Smooth muscle cell (in vitro differentiated cells): ENCODE measurements around the gene LSMEM2. TPM values are rescaled to one million over a fixed set of nuclear protein-coding genes. Genes with fewer than 3 reads are reported as not detected.
A peak's percentile ranks its signal among the peaks of the same experiment; 100 is the strongest.

Experiments
- DNase-seq: peaks from one replicate; lab custom pipeline; 2025; ENCODE audit not compliant: unreplicated experiment; lab: John Stamatoyannopoulos, UW
- H2AFZ ChIP-seq: fragments of 200-600 bp; sonication (generic); 2 replicates; pipeline ENCODE4 v1.6.0; 2016; ENCODE audit warnings: antibody characterized with exemption, low read depth, mild to moderate bottlenecking
- H3F3A ChIP-seq: fragments of 200-600 bp; sonication (generic); 2 replicates; pipeline ENCODE4 v1.6.0; 2017; ENCODE audit warnings: antibody characterized with exemption, low read depth
- H3K27ac ChIP-seq: fragments of 200-600 bp; sonication (generic); 2 replicates; pipeline ENCODE4 v1.5.1; 2016; ENCODE audit warnings: low read depth, mild to moderate bottlenecking
- H3K27me3 ChIP-seq: fragments of 200-600 bp; sonication (generic); 2 replicates; pipeline ENCODE4 v1.6.1; 2016; ENCODE audit warnings: low read depth, mild to moderate bottlenecking
- H3K36me3 ChIP-seq: fragments of 200-600 bp; sonication (generic); 2 replicates; pipeline ENCODE4 v1.5.1; 2016; ENCODE audit warnings: low read depth
- H3K4me1 ChIP-seq: fragments of 200-600 bp; sonication (generic); 2 replicates; pipeline ENCODE4 v1.5.1; 2016; ENCODE audit warnings: low read depth
- H3K4me2 ChIP-seq: fragments of 200-600 bp; sonication (generic); 2 replicates; pipeline ENCODE4 v1.6.0; 2016; ENCODE audit warnings: mild to moderate bottlenecking
- H3K4me3 ChIP-seq: fragments of 200-600 bp; sonication (generic); 2 replicates; pipeline ENCODE4 v1.5.1; 2016; ENCODE audit warnings: mild to moderate bottlenecking
- H3K79me2 ChIP-seq: fragments of 200-600 bp; sonication (generic); 2 replicates; pipeline ENCODE4 v1.6.0; 2016; ENCODE audit warnings: low read depth, mild to moderate bottlenecking
- H3K9ac ChIP-seq: fragments of 200-600 bp; sonication (generic); 2 replicates; pipeline ENCODE4 v1.6.0; 2016; ENCODE audit warnings: low read depth
- H3K9me3 ChIP-seq: fragments of 200-600 bp; sonication (generic); replicated peaks from 2 replicates; pipeline ENCODE4 v1.5.1; 2016; ENCODE audit warnings: low read depth
- H4K20me1 ChIP-seq: fragments of 200-600 bp; sonication (generic); 2 replicates; pipeline ENCODE4 v1.6.0; 2016; ENCODE audit warnings: low read depth
- CTCF ChIP-seq: fragments of 200-600 bp; sonication (generic); IDR thresholded peaks from 2 replicates; pipeline ENCODE4 v1.5.1; 2017; ENCODE audit warnings: borderline replicate concordance, mild to moderate bottlenecking, antibody characterized with exemption; ENCODE audit not compliant: insufficient read depth, poor library complexity, severe bottlenecking
- WGBS: methylation state at CpG from one replicate; pipeline ENCODE4 v1.1.7; 2016; ENCODE audit warnings: low lambda C conversion rate; 5-methylcytosine and 5-hydroxymethylcytosine counted together
- polyA plus RNA-seq: library from polyadenylated mRNA; unstranded; fragments of >200 nt; fragmentation: Nextera tagmentation; extraction: Ambion mirVana; gene quantifications from 2 replicates; pipeline ENCODE4 v1.2.1, GENCODE V29; 2016
- total RNA-seq: library from RNA; depleted of rRNA; stranded (reverse); fragments of >200 nt; gene quantifications from 2 replicates; pipeline ENCODE4 v1.2.3, GENCODE V29; 2014

Gene LSMEM2
- total and polyA plus RNA-seq, 2 experiments from 2014 or later: 0.09 TPM; not detected in 1

DNA sequence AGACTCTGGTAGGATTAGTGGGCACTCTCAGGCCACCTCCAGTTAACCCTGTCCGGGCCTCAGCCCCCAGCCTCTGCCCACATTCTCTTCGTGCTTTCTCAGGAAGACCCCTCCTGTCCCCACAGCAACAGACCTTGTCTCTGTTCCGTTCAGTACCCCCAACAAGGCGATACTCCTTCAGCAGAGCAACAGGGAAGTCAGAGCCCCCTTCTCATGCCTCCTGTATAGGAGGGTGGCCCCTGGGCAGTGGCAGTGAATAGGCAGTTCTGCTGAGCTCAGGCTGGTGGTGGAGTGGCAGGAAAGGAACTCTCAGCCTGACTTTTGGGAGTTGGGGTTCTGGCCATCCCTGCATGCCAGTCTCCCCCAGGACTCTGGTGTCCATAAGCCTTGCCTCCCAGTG, 9.4 kb upstream of the LSMEM2 start:
- peaks cover 43% of the 10 kb centered on the region for H3K4me1 ChIP-seq
- H3K27me3 ChIP-seq: peaks cover 15% of the 10 kb centered on the region
- peaks cover 15% of the 10 kb centered on the region for H3F3A ChIP-seq
- peak overlapping the region; percentile 67 for H3K27ac ChIP-seq
- H2AFZ ChIP-seq: no peak overlapping the region
- DNase-seq: no peak
- no peaks in the 10 kb centered on the region for H3K9me3 ChIP-seq
- H3K4me3 ChIP-seq: peak overlapping the region; percentile 27
- no peaks in the 10 kb centered on the region for H3K36me3 ChIP-seq
- peak overlapping the region; percentile 48 for H3K9ac ChIP-seq
- H4K20me1 ChIP-seq: peaks cover under 1% of the 10 kb centered on the region
- TF ChIP-seq CTCF: no peak
- H3K79me2 ChIP-seq: no peaks in the 10 kb centered on the region
- WGBS: 86% methylated on average over 4 of the region's 4 CpGs
- peak overlapping the region; percentile 75 for H3K4me2 ChIP-seq

GRCh38 chr3:50269977-50270413, 8.9 kb upstream of the LSMEM2 start:
- no peak overlapping the region for H2AFZ ChIP-seq
- H4K20me1 ChIP-seq: peaks cover 6% of the 10 kb centered on the region
- H3K9me3 ChIP-seq: no peaks in the 10 kb centered on the region
- 81% methylated on average over 8 of the region's 8 CpGs for WGBS
- H3K79me2 ChIP-seq: no peaks in the 10 kb centered on the region
- no peak for DNase-seq
- H3K36me3 ChIP-seq: no peaks in the 10 kb centered on the region
- H3K27me3 ChIP-seq: peaks cover 20% of the 10 kb centered on the region
- H3K27ac ChIP-seq: peak overlapping the region; percentile 67
- no peak overlapping the region for H3K9ac ChIP-seq
- no peak for TF ChIP-seq CTCF
- peaks cover 41% of the 10 kb centered on the region for H3K4me1 ChIP-seq
- peak overlapping the region; percentile 27 for H3K4me3 ChIP-seq
- peaks cover 15% of the 10 kb centered on the region for H3F3A ChIP-seq
- H3K4me2 ChIP-seq: peak overlapping the region; percentile 75

- no peaks in the 10 kb centered on the region for H3K9me3 ChIP-seq
- peak overlapping the region; percentile 51 for H3K9ac ChIP-seq
- peaks cover 27% of the 10 kb centered on the region for H3K27me3 ChIP-seq
- no peaks in the 10 kb centered on the region for H3K36me3 ChIP-seq
- 84% methylated on average over 18 of the region's 19 CpGs for WGBS
- no peak overlapping the region for H2AFZ ChIP-seq
- H3K4me1 ChIP-seq: peaks cover 34% of the 10 kb centered on the region
- H3K4me3 ChIP-seq: no peak overlapping the region
- H3K27ac ChIP-seq: peak overlapping the region; percentile 67
- H3K4me2 ChIP-seq: peak overlapping the region; percentile 75
- peaks cover 8% of the 10 kb centered on the region for H4K20me1 ChIP-seq
- H3K79me2 ChIP-seq: no peaks in the 10 kb centered on the region
- no peak for TF ChIP-seq CTCF
- DNase-seq: no peak
- H3F3A ChIP-seq: peaks cover 11% of the 10 kb centered on the region
Observed at GRCh38 chr3:50270422-50271224, 8.3 kb upstream of the LSMEM2 start.
